GM23338 (cell line): ENCODE data around the gene QSOX1. TPM values are rescaled to one million over a fixed set of nuclear protein-coding genes. Genes with fewer than 3 reads are reported as not detected.

Experiments used
- ATAC-seq: fragments of 200-7000 bp; cut with Tn5 transposase; 3 replicates; pipeline ENCODE4 v1.9.1; 2020
- DNase-seq: peaks from one replicate; pipeline ENCODE4 v3.0.0-alpha.2; 2015; ENCODE audit warnings: low spot score
- H2AFZ ChIP-seq: fragments of 200-600 bp; sonication (generic); 2 replicates; pipeline ENCODE4 v1.8.0; 2016; ENCODE audit warnings: antibody characterized with exemption, mild to moderate bottlenecking, moderate library complexity
- H3F3A ChIP-seq: fragments of 200-600 bp; sonication (generic); replicated peaks from 2 replicates; pipeline ENCODE4 v1.8.0; 2017; ENCODE audit warnings: antibody characterized with exemption, mixed run types, low read depth
- H3K27ac ChIP-seq: fragments of 200-600 bp; sonication (generic); 2 replicates; pipeline ENCODE4 v1.6.1; 2016; ENCODE audit warnings: low read depth
- H3K27me3 ChIP-seq: fragments of 200-600 bp; sonication (generic); 2 replicates; pipeline ENCODE4 v1.8.0; 2016; ENCODE audit warnings: mild to moderate bottlenecking, mixed run types, moderate library complexity; ENCODE audit not compliant: insufficient read depth
- H3K36me3 ChIP-seq: fragments of 200-600 bp; sonication (generic); 2 replicates; pipeline ENCODE4 v1.8.0; 2016; ENCODE audit warnings: mild to moderate bottlenecking; ENCODE audit not compliant: insufficient read depth
- H3K4me1 ChIP-seq: fragments of 200-600 bp; sonication (generic); 2 replicates; pipeline ENCODE4 v1.8.0; 2016; ENCODE audit warnings: mild to moderate bottlenecking, moderate library complexity; ENCODE audit not compliant: insufficient read depth
- H3K4me2 ChIP-seq: fragments of 200-600 bp; sonication (generic); 2 replicates; pipeline ENCODE4 v1.7.1; 2017; ENCODE audit warnings: mixed run types
- H3K4me3 ChIP-seq: fragments of 200-600 bp; sonication (generic); 2 replicates; pipeline ENCODE4 v1.6.1; 2016; ENCODE audit warnings: mixed run types
- H3K79me2 ChIP-seq: fragments of 200-600 bp; sonication (generic); replicated peaks from 2 replicates; pipeline ENCODE4 v1.8.0; 2017; ENCODE audit warnings: mild to moderate bottlenecking; ENCODE audit not compliant: insufficient read depth
- H3K9me2 ChIP-seq: fragments of 200-600 bp; sonication (generic); 2 replicates; pipeline ENCODE4 v1.8.0; 2017; ENCODE audit not compliant: insufficient read depth
- H4K20me1 ChIP-seq: fragments of 200-600 bp; sonication (generic); replicated peaks from 2 replicates; pipeline ENCODE4 v1.8.0; 2017; ENCODE audit warnings: mild to moderate bottlenecking; ENCODE audit not compliant: insufficient read depth
- H3K27ac Mint-ChIP-seq: 2 replicates; pipeline ENCODE4 v1.8.0; 2020; ENCODE audit warnings: inconsistent platforms, mild to moderate bottlenecking, moderate library complexity, mixed read lengths
- H3K27me3 Mint-ChIP-seq: 3 replicates; pipeline ENCODE4 v1.8.0; 2022; ENCODE audit warnings: low read depth, mild to moderate bottlenecking, moderate library complexity, mixed read lengths, inconsistent platforms; ENCODE audit not compliant: insufficient read depth, poor library complexity
- H3K36me3 Mint-ChIP-seq: 3 replicates; pipeline ENCODE4 v1.8.0; 2021; ENCODE audit warnings: low read depth, mild to moderate bottlenecking, inconsistent platforms, moderate library complexity, mixed read lengths
- H3K4me1 Mint-ChIP-seq: 3 replicates; pipeline ENCODE4 v1.8.0; 2020; ENCODE audit warnings: mild to moderate bottlenecking, inconsistent platforms, mixed read lengths
- H3K4me3 Mint-ChIP-seq: 3 replicates; pipeline ENCODE4 v1.8.0; 2021; ENCODE audit warnings: moderate library complexity, mild to moderate bottlenecking, inconsistent platforms, mixed read lengths
- H3K9me3 Mint-ChIP-seq: 3 replicates; pipeline ENCODE4 v1.8.0; 2020; ENCODE audit warnings: moderate library complexity, mild to moderate bottlenecking, inconsistent platforms, mixed read lengths
- CREB1 ChIP-seq: fragments of 250-450 bp; sonication (Bioruptor Pico); IDR thresholded peaks from 2 replicates; pipeline ENCODE4 v1.5.0; 2020; ENCODE audit warnings: low read depth, mild to moderate bottlenecking, moderate library complexity
- ETS1 ChIP-seq: IDR thresholded peaks from 2 replicates; pipeline ENCODE4 v1.6.1; 2016; ENCODE audit warnings: antibody characterized with exemption
- EZH2phosphoT487 ChIP-seq: fragments of 200-600 bp; sonication (generic); IDR thresholded peaks from one replicate; pipeline ENCODE4 v1.8.1; 2018; ENCODE audit warnings: antibody characterized with exemption; ENCODE audit not compliant: unreplicated experiment
- NANOG ChIP-seq: IDR thresholded peaks from 2 replicates; pipeline ENCODE4 v1.6.1; 2016; ENCODE audit warnings: antibody characterized with exemption, borderline replicate concordance
- ZNF114 ChIP-seq: fragments of 250-450 bp; sonication (Bioruptor Pico); IDR thresholded peaks from 2 replicates; pipeline ENCODE4 v1.5.0; 2020; ENCODE audit warnings: mild to moderate bottlenecking, moderate library complexity
- ZNF462 ChIP-seq: fragments of 250-450 bp; sonication (Bioruptor Pico); IDR thresholded peaks from 2 replicates; pipeline ENCODE4 v1.5.0; 2020; ENCODE audit warnings: mild to moderate bottlenecking, moderate library complexity
- polyA plus RNA-seq: library from polyadenylated mRNA; unstranded; fragments of >200 nt; fragmentation: Nextera tagmentation; extraction: Ambion mirVana; gene quantifications from 2 replicates; pipeline ENCODE4 v1.2.1, GENCODE V29; 2016
- total RNA-seq: library from RNA; depleted of rRNA; stranded (reverse); fragments of >200 nt; shearing (Covaris generic); gene quantifications from 2 replicates; pipeline ENCODE4 v1.2.3, GENCODE V29; 2014
- TF ChIP-seq, protein P1 (sequence below), 2 experiments: fragments of 200-600 bp in 1 of 2; sonication (generic) in 1 of 2; conservative IDR thresholded peaks; 2 replicates each; pipeline versions ENCODE4 v1.5.1 to v1.6.1; 2016 to 2017; ENCODE audit warnings: antibody characterized with exemption in 2 of 2, low read depth in 2 of 2, mild to moderate bottlenecking in 2 of 2, moderate library complexity in 1 of 2

Gene QSOX1
- total and polyA plus RNA-seq, 2 experiments from 2014 or later = 47.8 to 119 TPM

DNA sequence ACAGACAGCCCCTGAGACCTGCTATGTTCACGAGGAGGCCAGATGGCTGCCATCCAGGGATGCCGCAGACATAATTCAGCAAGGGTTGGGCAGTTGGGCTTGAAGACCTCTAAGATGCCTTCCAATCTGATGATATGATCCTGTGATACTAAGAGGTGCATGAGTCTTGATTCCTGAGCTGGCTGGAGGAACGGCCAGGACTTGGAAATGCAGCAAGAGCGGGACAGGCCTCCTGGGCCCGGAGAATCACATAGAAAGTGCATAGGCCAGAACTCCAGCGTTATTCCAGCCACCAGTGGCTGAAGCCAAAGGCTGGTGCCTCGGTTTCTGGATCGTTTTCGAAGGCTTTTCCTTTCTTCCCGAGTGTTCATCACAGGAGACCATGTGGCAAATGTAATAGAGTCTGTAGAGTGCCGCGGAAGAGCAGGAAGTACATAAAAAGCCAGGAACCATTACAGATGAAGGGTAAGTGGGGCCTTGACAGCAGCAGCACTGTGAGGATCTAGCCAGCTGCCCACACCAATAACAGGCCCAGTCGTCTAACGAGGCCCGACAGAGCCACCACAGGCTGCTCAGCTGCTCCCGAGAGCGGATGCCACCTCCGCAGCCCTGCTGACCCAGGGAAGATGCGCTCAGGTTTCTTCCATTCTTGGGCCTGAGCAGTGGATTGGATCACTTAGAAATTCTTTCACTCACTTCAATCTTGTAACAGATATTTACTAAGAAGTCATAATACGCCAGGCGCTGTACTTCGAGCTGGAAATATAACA lies 61.4 kb downstream of the QSOX1 start (continued):
- TF ChIP-seq ZNF462 (CRISPR knock-in tag) (no peak), EZH2phosphoT487 (no peak), NANOG (no peak), ZNF114 (CRISPR knock-in tag) (no peak), CREB1 (CRISPR knock-in tag) (no peak)
- TF ChIP-seq, protein P1, sequence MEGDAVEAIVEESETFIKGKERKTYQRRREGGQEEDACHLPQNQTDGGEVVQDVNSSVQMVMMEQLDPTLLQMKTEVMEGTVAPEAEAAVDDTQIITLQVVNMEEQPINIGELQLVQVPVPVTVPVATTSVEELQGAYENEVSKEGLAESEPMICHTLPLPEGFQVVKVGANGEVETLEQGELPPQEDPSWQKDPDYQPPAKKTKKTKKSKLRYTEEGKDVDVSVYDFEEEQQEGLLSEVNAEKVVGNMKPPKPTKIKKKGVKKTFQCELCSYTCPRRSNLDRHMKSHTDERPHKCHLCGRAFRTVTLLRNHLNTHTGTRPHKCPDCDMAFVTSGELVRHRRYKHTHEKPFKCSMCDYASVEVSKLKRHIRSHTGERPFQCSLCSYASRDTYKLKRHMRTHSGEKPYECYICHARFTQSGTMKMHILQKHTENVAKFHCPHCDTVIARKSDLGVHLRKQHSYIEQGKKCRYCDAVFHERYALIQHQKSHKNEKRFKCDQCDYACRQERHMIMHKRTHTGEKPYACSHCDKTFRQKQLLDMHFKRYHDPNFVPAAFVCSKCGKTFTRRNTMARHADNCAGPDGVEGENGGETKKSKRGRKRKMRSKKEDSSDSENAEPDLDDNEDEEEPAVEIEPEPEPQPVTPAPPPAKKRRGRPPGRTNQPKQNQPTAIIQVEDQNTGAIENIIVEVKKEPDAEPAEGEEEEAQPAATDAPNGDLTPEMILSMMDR (conservative IDR thresholded peaks at IDR 0.05; ENCODE audit: low read depth in 2 of 2) = no peak

DNA sequence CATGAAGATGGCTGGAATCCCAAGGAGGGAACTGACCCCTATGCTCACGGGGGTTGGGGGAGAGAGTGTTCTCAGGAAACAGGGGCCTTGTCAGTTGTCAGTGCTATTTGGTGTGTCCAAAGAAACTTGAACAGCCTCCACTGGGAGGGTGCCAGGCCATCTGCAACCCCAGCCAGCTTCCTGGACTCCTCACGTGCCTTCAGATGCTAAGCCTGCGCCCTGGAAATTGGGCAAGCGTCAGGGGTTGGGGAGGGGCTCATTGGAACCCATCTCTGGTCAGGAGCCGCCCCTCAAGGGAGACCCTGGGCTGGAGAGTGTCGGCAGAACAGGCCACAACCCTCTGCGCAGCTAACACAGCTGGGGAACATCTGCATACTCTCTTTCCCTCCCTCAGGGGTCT lies 62.3 kb downstream of the QSOX1 start:
- Histone ChIP-seq H3K27me3 (no peaks in the 10 kb centered on the region), H3K9me2 (no peaks in the 10 kb centered on the region), H4K20me1 (no peaks in the 10 kb centered on the region), H3F3A (no peaks in the 10 kb centered on the region), H3K4me3 (no peak overlapping the region), H3K4me1 (peaks cover 6% of the 10 kb centered on the region; the same call in 1 of the 2 replicates), H2AFZ (no peak overlapping the region), H3K27ac (no peak overlapping the region), H3K4me2 (no peak overlapping the region), H3K79me2 (no peaks in the 10 kb centered on the region), H3K36me3 (no peaks in the 10 kb centered on the region)
- Mint-ChIP-seq H3K36me3 (no peaks in the 10 kb centered on the region), H3K27ac (no peak overlapping the region), H3K4me1 (peaks cover 12% of the 10 kb centered on the region), H3K9me3 (no peaks in the 10 kb centered on the region), H3K27me3 (peaks cover 7% of the 10 kb centered on the region), H3K4me3 (no peak overlapping the region)
- ATAC-seq = no peak
- no peak for DNase-seq
- TF ChIP-seq ETS1 = no peak
